ENCODE measurements around the gene DUSP19. TPM values are rescaled to one million over a fixed set of nuclear protein-coding genes. Genes with fewer than 3 reads are reported as not detected.

DUSP19 gene
- total RNA-seq, 1 experiment from 2014 or later, result 2.9 TPM

DNA sequence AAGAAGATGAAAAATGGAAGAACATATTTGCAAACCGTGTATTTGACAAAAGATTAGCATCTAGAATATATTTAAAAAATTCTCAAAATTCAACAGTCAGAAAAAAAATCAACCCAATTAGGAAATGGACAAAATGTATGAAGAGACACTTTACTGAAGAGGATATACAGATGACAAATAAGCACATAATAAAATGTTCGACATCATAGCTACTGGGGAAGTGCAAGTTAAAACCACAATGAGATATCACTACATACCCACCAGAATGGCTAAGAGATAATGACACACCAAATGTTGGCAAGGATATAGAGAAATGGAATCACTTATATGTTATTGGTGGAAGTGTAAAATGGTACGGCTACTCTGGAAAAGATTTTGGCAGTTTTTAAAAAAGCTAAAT lies 34.0 kb downstream of the DUSP19 start:
- Histone ChIP-seq H4K20me1 (ENCODE audit: insufficient read depth) (no peaks in the 10 kb centered on the region), H3K4me2 (ENCODE audit: low read length) (no peak overlapping the region), H3K4me1 (ENCODE audit: control insufficient read depth in 1 of 2, insufficient read depth in 2 of 2, low read length in 2 of 2) (no peaks in the 10 kb centered on the region), H3K9me3 (ENCODE audit: control insufficient read depth in 1 of 2, insufficient read depth in 1 of 2, low read depth in 1 of 2, low read length in 2 of 2) (no peaks in the 10 kb centered on the region), H3K27ac (ENCODE audit: low read depth, low read length) (no peak overlapping the region), H3K79me2 (ENCODE audit: insufficient read depth, low read length) (no peaks in the 10 kb centered on the region), H3K27me3 (ENCODE audit: insufficient read depth, low read length) (no peaks in the 10 kb centered on the region), H3K9ac (ENCODE audit: low read length) (no peak overlapping the region), H3K4me3 (replicated peaks in 1 of 2; ENCODE audit: low read depth in 1 of 2, low read length in 2 of 2) (no peak overlapping the region), H3K9me2 (ENCODE audit: insufficient read depth) (no peaks in the 10 kb centered on the region), H2AFZ (ENCODE audit: low read depth, low read length, poor library complexity, severe bottlenecking) (no peak overlapping the region), H3K36me3 (ENCODE audit: control insufficient read depth in 1 of 2, insufficient read depth in 2 of 2, low read length in 2 of 2) (no peaks in the 10 kb centered on the region)
- ChIA-PET RAD21 (ENCODE audit: low non-redundant PET in 1 of 2, low total read pairs in 2 of 2, uncharacterized antibody in 2 of 2, unreplicated experiment in 2 of 2) (no interaction called here), POLR2A (interaction anchor here (0.9 kb wide), 1 partner anchor 12 kb away, joined by 3 read pairs; the partner anchor contains the start of gene NUP35), CTCF (no interaction called here)
- no peak for DNase-seq (ENCODE audit: low read depth, low spot score)
- no TSS peak for BruUV-seq (replicated peaks)
- ATAC-seq, result no peak
- intact Hi-C loops (cut with micrococcal nuclease), result no loop called here
- TF ChIP-seq ZNF274 (IDR thresholded peaks at IDR 0.05; ENCODE audit: low read depth, low read length), result no peak
- no peak for TF ChIP-seq ZFX (IDR thresholded peaks at IDR 0.05)
- TF ChIP-seq POLR2A (IDR thresholded peaks at IDR 0.05; ENCODE audit: borderline replicate concordance, extremely low read depth, insufficient read depth, insufficient read length), result no peak
- TF ChIP-seq, protein P1, sequence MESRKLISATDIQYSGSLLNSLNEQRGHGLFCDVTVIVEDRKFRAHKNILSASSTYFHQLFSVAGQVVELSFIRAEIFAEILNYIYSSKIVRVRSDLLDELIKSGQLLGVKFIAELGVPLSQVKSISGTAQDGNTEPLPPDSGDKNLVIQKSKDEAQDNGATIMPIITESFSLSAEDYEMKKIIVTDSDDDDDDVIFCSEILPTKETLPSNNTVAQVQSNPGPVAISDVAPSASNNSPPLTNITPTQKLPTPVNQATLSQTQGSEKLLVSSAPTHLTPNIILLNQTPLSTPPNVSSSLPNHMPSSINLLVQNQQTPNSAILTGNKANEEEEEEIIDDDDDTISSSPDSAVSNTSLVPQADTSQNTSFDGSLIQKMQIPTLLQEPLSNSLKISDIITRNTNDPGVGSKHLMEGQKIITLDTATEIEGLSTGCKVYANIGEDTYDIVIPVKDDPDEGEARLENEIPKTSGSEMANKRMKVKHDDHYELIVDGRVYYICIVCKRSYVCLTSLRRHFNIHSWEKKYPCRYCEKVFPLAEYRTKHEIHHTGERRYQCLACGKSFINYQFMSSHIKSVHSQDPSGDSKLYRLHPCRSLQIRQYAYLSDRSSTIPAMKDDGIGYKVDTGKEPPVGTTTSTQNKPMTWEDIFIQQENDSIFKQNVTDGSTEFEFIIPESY (IDR thresholded peaks at IDR 0.05; ENCODE audit: extremely low read depth, insufficient replicate concordance, low read length), result no peak
- no peak for TF ChIP-seq POLR2AphosphoS5 (IDR thresholded peaks at IDR 0.05; ENCODE audit: low read depth, low read length)
- TF ChIP-seq TCF7L2 (IDR thresholded peaks at IDR 0.05; ENCODE audit: borderline replicate concordance, extremely low read depth, insufficient read depth, insufficient read length), result no peak
- no peak for TF ChIP-seq EGR1 (IDR thresholded peaks at IDR 0.05; ENCODE audit: low read depth)
- TF ChIP-seq SP1 (IDR thresholded peaks at IDR 0.05; ENCODE audit: low read depth), result no peak
- no peak for TF ChIP-seq FOSL1 (IDR thresholded peaks at IDR 0.05; ENCODE audit: low read depth)
- TF ChIP-seq SRF (IDR thresholded peaks at IDR 0.05; ENCODE audit: low read depth), result no peak
- TF ChIP-seq, protein P2, sequence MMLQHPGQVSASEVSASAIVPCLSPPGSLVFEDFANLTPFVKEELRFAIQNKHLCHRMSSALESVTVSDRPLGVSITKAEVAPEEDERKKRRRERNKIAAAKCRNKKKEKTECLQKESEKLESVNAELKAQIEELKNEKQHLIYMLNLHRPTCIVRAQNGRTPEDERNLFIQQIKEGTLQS (IDR thresholded peaks at IDR 0.05), result no peak
- no peak for TF ChIP-seq CEBPB (IDR thresholded peaks at IDR 0.05; ENCODE audit: low read depth)
- no peak for TF ChIP-seq SIN3A (IDR thresholded peaks at IDR 0.05; ENCODE audit: low read depth)
- no peak for TF ChIP-seq ELF1 (IDR thresholded peaks at IDR 0.05; ENCODE audit: borderline replicate concordance, low read depth)
- TF ChIP-seq EZH2 (IDR thresholded peaks at IDR 0.05), result no peak
- TF ChIP-seq, protein P3, sequence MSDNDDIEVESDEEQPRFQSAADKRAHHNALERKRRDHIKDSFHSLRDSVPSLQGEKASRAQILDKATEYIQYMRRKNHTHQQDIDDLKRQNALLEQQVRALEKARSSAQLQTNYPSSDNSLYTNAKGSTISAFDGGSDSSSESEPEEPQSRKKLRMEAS (IDR thresholded peaks at IDR 0.05), result no peak
- TF ChIP-seq RAD21 (IDR thresholded peaks at IDR 0.05; ENCODE audit: low read depth), result no peak

Data from HCT116 (cell line).